ENCODE measurements around the gene TMEM171.

The TMEM171 gene, protein sequence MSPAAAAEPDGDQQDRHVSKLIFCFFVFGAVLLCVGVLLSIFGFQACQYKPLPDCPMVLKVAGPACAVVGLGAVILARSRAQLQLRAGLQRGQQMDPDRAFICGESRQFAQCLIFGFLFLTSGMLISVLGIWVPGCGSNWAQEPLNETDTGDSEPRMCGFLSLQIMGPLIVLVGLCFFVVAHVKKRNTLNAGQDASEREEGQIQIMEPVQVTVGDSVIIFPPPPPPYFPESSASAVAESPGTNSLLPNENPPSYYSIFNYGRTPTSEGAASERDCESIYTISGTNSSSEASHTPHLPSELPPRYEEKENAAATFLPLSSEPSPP

DNA sequence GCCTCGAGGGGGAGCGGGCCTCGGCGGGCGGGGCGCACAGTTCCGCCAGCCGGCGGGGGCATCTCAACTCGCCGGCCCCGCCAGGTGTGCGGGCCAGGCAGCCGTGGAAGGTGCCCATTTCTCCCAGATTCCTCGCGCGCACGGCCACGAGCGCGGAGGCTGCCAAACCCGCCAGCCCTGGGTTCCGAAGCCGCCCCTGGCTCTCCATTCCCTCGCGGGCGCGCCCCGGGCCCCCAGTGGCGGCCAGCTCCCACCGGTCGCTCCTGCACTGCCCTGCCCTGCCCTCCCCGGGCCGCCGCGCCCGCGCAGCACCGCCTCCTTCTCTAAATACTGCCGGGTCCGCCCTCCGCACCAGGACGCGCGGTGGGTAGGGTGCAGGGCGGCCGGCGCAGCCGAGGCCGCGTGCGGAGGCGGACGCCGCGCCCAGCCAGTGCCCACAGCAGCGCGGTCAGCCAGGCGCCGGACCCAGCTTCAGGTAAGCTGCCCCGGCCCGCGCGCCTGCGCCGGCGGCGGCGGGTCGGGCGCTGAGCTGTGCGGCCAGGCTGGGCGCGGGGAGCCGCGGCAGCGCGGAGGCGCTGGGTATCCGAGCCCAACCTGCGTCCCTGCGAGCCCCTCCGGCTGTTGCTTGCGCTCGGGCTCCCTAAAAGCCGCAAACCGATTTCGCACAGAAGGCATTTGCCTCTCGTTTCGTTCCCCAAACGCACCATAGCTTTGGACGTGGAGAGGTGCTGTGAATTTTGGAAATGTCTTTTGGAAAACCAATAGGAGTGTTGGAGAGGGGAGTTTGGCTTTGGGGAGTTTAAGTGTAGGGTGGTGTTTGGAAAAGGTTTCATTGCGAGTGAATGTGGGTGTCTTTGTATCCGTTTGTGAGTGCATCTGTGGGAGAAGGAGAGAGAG, at the start of gene TMEM171:
TMEM171 (plus strand) TSS at position 354 of the 897 bp plus-strand sequence. CDS start 2,799 bp downstream, outside the sequence.
- peak; percentile 44 for DNase-seq

DNA sequence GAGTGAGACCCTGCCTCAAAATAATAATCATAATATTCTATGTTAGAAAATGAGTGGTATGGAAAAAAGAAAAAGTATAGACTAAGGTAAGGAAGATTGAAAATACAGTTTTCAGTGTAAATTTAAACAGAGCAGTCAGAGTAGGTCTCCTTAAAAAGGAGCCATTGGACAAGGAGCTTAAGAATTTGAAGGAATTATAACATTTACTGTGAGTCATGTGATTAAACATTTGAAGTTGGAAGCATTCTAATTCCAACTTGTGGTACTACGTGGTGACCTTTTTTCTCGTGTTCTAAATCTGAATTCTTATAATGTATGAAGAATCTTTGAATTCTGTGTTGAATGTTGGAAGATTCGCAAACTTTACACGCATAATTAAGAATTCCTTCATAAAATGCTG, 39.3 kb upstream of the TMEM171 start:
- no peak for DNase-seq

GRCh38 chr5:73088026-73088425, 32.3 kb upstream of the TMEM171 start:
- DNase-seq, result peak; percentile 28

DNA sequence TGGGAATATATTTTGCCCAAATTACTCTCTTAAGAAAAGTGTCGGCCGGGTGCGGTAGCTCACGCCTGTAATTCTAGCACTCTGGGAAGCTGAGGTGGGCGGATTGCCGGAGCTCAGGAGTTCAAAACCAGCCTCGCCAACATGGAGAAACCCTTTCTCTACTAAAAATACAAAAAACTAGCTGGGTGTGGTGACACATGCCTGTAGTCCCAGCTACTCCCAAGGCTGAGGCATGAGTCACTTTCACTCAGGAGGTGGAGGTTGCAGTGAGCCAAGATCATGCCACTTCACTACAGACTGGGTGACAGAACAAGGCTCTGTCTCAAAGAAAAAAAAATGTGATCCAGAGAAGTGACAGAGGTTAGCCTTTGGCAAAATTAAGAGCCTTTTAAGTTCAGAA, 26.4 kb upstream of the TMEM171 start:
- peak; percentile 78 for DNase-seq

GRCh38 chr5:73094415-73094814, 26.0 kb upstream of the TMEM171 start:
- DNase-seq, result no peak

- no peak for DNase-seq
Observed at GRCh38 chr5:73095564-73096238, 24.7 kb upstream of the TMEM171 start.

- DNase-seq, result no peak
Observed at GRCh38 chr5:73096239-73096575, 24.2 kb upstream of the TMEM171 start.

DNA sequence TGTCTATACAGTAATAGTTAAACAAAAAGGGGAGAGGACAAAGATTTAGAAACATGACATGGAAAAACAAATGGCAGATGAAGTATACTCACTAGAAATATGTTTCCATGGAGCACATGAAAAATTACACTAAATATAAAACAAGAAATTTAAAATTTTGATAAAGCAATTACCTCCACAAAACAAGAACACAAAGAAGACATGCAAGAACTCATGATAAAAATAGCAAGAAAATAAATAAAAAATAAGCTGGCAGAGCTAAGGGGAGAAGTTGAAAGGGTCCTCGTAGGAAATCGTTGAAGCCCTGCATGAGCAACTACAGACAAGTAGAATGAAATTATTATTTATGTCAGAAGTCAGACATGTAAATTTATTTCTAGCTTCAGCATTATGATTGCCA, 22.6 kb upstream of the TMEM171 start:
- no peak for DNase-seq

GRCh38 chr5:73100109-73100508, 20.3 kb upstream of the TMEM171 start:
- no peak for DNase-seq

DNA sequence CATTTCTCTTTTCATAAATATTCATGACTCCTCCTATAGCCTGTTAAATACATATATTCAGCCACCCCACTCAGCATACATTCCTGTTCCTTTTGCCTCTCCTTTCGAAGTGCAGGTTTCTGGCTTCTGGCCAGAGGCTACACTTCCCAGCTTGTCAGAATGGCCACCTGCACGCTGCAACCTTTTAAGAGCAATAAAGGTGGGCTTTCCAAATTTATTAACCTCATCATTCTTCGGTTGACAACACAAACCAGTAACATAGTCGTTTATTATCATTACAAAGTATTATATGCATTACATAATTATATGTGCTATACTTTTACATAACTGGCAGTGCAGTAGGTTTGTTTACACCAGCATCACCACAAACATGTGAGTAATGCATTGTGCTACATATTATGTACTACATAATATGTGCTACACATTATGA, 16.5 kb upstream of the TMEM171 start:
- DNase-seq, result no peak

DNA sequence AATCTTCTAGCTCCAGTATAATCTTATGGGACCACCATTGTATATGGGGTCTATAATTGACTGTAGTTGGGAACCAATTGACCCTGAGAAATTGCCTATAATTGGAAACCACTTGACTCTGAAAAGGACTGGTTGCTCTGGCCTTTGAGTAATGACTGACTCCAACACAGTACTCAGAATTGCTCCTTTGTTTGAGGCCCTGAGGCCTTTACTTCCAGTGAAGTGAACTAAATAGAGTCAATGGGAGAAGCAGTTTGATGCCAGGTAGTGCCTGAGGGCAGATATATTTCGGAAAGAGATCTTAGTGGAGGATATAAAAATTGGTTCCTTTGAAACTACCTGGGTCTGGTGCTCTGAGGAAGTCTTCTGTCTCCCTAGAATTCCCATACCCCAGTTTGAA, 16.0 kb upstream of the TMEM171 start:
- DNase-seq, result no peak

DNA sequence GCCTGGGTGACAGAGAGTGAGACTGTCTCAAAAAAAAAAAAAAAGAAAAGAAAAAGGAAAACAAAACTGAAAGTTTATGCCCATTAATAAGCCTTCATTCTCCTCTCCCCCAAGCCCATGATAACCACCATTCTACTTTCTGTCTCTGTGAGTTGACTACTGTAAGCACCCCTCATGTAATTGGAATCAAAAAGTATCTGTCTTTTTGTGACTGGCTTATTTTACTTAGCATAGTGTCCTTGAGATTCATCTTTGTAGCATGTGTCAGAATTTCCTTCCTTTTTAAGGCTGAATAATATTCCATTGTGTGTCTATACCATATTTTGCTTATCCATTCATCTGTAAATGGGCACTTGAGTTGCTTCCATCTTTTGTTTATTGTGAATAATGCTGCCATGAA, 14.0 kb upstream of the TMEM171 start:
- no peak for DNase-seq

DNA sequence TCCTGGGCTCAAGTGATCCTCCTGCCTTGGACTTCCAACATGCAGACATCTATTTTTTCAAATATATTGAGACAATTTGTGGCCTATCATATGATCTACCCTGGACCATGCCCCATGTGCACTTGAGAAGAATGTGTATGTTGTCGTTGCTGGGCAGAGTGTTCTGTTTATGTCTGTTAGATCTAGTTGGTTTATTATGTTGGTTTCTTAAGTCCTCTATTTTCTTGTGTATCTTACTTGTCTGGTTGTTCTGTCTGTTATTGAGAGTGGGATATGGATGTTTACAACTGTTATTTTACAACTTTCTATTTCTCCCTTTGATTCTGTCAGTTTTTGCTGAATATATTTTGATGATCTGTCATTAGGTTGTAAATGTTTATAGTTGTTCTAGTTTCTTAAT, 10.2 kb upstream of the TMEM171 start:
- DNase-seq, result no peak

- no peak for DNase-seq
Observed at GRCh38 chr5:73111536-73111935, 8.8 kb upstream of the TMEM171 start.

- no peak for DNase-seq
Observed at GRCh38 chr5:73112359-73112758, 8.0 kb upstream of the TMEM171 start.

- DNase-seq, result no peak
Observed at GRCh38 chr5:73114044-73114688, 6.2 kb upstream of the TMEM171 start.

GRCh38 chr5:73115399-73116051, 4.8 kb upstream of the TMEM171 start:
- peak; percentile 95 for DNase-seq

DNA sequence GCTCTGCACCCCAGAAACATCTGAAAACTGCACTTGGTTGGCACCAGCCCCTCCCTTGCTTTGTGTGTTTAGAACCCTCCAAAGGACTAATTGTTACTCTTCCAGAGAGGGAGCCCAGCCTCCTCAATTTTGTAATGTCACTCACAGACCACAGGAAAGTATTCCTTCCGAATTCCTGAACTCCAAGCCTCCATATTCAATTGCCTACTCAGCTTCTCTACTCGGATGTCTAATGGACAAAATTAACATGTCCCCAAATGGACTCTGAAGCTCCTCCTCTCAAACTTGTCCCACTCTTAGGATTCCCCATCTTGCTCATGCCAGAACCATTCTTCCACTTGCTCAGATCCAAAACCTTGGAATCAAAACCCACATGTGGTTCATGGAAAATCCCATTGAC, 3.9 kb upstream of the TMEM171 start:
- DNase-seq, result no peak

DNA sequence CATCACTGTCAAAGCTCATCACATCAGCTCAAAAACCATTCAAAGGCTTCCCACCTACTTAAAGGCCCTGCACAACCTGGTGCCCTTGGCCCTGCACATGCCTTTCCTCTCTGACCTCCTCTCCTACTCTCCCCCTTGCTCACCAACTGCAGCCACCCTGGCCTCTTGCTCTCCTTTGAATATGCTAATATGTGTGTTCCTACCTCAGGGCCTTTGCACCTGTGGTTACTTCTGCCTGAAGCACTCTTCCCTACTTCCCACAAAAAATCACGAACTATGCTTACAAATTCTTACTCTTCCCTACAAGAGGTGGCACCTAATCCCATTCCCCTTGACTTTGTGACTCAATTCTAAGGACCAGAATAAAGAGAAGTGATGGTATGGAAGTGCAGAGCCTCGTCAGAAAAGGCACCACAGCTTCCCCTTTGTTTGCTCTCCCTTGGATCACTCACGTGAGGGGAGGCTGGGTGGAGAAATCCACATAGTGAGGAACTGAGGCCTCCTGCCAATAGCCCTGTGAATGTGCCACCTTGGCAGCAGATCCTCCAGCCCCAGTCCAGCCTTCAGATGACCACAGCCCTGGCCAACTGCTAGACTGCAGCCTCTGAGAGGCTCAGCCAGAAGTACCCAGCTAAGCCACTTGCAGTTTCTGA, 3.2 kb upstream of the TMEM171 start:
- no peak for DNase-seq

GRCh38 chr5:73118391-73118973, 1.9 kb upstream of the TMEM171 start:
- no peak for DNase-seq

- no peak for DNase-seq
Observed at GRCh38 chr5:73119451-73120157, 771 bp upstream of the TMEM171 start.
